ENCODE data around the gene LRRC8C.

Gene LRRC8C

GRCh38 chr1:89635825-89636815 is 3.2 kb downstream of the LRRC8C start:
- peak; percentile 52 for DNase-seq

- no peak for DNase-seq
These were observed 4.6 kb downstream of the LRRC8C start for GRCh38 chr1:89637496-89637895.

GRCh38 chr1:89640440-89640839 is 7.5 kb downstream of the LRRC8C start:
- DNase-seq, result no peak

- DNase-seq, result no peak
These were observed 8.9 kb downstream of the LRRC8C start for GRCh38 chr1:89641781-89642180.

GRCh38 chr1:89643577-89643976 is 10.7 kb downstream of the LRRC8C start:
- no peak for DNase-seq

- DNase-seq, result no peak
These were observed 11.3 kb downstream of the LRRC8C start for GRCh38 chr1:89644119-89644814.

- DNase-seq, result no peak
These were observed 13.3 kb downstream of the LRRC8C start for GRCh38 chr1:89646259-89646658.

GRCh38 chr1:89649783-89650182 is 16.9 kb downstream of the LRRC8C start:
- DNase-seq, result no peak

GRCh38 chr1:89652373-89652772 is 19.5 kb downstream of the LRRC8C start:
- no peak for DNase-seq

- no peak for DNase-seq
These were observed 25.0 kb downstream of the LRRC8C start for GRCh38 chr1:89657886-89658285.

- DNase-seq, result no peak
These were observed 26.6 kb downstream of the LRRC8C start for GRCh38 chr1:89659322-89660081.

GRCh38 chr1:89660224-89661061 is 27.5 kb downstream of the LRRC8C start:
- no peak for DNase-seq

- no peak for DNase-seq
These were observed 33.0 kb downstream of the LRRC8C start for GRCh38 chr1:89665941-89666340.

- no peak for DNase-seq
These were observed 33.7 kb downstream of the LRRC8C start for GRCh38 chr1:89666640-89667039.

- DNase-seq, result no peak
These were observed 34.8 kb downstream of the LRRC8C start for GRCh38 chr1:89667691-89668090.

GRCh38 chr1:89668961-89669360 is 36.0 kb downstream of the LRRC8C start:
- no peak for DNase-seq

- no peak for DNase-seq
These were observed 36.5 kb downstream of the LRRC8C start for GRCh38 chr1:89669441-89669840.

GRCh38 chr1:89670163-89670562 is 37.2 kb downstream of the LRRC8C start:
- no peak for DNase-seq

GRCh38 chr1:89670711-89671110 is 37.8 kb downstream of the LRRC8C start:
- no peak for DNase-seq

GRCh38 chr1:89671775-89672488 is 39.0 kb downstream of the LRRC8C start:
- no peak for DNase-seq

- DNase-seq, result no peak
These were observed 39.7 kb downstream of the LRRC8C start for GRCh38 chr1:89672489-89673183.
